ENCODE data around the gene AOC3. TPM values are rescaled to one million over a fixed set of nuclear protein-coding genes. Genes with fewer than 3 reads are reported as not detected.

The AOC3 gene
- total and polyA plus RNA-seq, 2 of the 13 experiments (the other 11 are each of a cell fraction or from before 2014, with no cell fraction given), result 8.7 to 51.7 TPM

GRCh38 chr17:42855048-42855596, 4.1 kb downstream of the AOC3 start (continued):
- TF ChIP-seq ZNF407 (CRISPR knock-in tag; IDR thresholded peaks at IDR 0.05; ENCODE audit: not compliant biosample characterization) (no peak), ZBTB34 (CRISPR knock-in tag; IDR thresholded peaks at IDR 0.05) (no peak), ZNF567 (CRISPR knock-in tag; IDR thresholded peaks at IDR 0.05; ENCODE audit: borderline replicate concordance) (no peak), ZNF337 (CRISPR knock-in tag; IDR thresholded peaks at IDR 0.05; ENCODE audit: borderline replicate concordance, low read depth) (no peak), HNRNPK (IDR thresholded peaks at IDR 0.05; ENCODE audit: low read depth, low read length, poor library complexity, severe bottlenecking) (no peak), RFX3 (CRISPR knock-in tag; IDR thresholded peaks at IDR 0.05) (no peak), ZNF660 (CRISPR knock-in tag; IDR thresholded peaks at IDR 0.05; ENCODE audit: borderline replicate concordance, low read depth) (no peak), JUN (CRISPR knock-in tag; IDR thresholded peaks at IDR 0.05) (peak; percentile 68; the same call in 1 of the 2 replicates), ZNF121 (CRISPR knock-in tag; IDR thresholded peaks at IDR 0.05) (0 out of 2 replicates have a peak, but pooled peaks have one; percentile 6), TRIM22 (IDR thresholded peaks at IDR 0.05) (no peak), ZNF740 (CRISPR knock-in tag; IDR thresholded peaks at IDR 0.05) (no peak), BRD4 (CRISPR knock-in tag; IDR thresholded peaks at IDR 0.05) (0 out of 2 replicates have a peak, but pooled peaks have one; percentile 16), THAP9 (CRISPR knock-in tag; IDR thresholded peaks at IDR 0.05; ENCODE audit: borderline replicate concordance) (peak; percentile 59; the same call in 1 of the 2 replicates), ZNF678 (CRISPR knock-in tag; IDR thresholded peaks at IDR 0.05) (no peak), ZNF879 (CRISPR knock-in tag; IDR thresholded peaks at IDR 0.05) (no peak; the same call in 1 of the 2 replicates)

Measured in HepG2 (cell line).